PC-3 (cell line): Measurements from ENCODE around the gene TTBK1. TPM values are rescaled to one million over a fixed set of nuclear protein-coding genes. Genes with fewer than 3 reads are reported as not detected.

Experiments used
- ATAC-seq: fragments of 200-7000 bp; cut with Tn5 transposase; 2 replicates; pipeline ENCODE4 v1.9.1; 2020; ENCODE audit warnings: mild to moderate bottlenecking, moderate library complexity
- BruUV-seq: library from RNA; stranded (reverse); fragments of 400-500 nt; replicated peaks from 2 replicates; lab custom pipeline; 2021; lab: Mats Ljungman, UMichigan
- CTCF ChIA-PET: fragments of 300-600 bp; sonication (Branson Sonifier 250); formaldehyde crosslinking; loops from one replicate; lab custom pipeline; 2022; ENCODE audit warnings: antibody characterized with exemption; lab: Charles Lee
- POLR2A ChIA-PET: fragments of 300-600 bp; sonication (Branson Sonifier 250); formaldehyde crosslinking; loops from one replicate; lab custom pipeline; 2022; ENCODE audit warnings: antibody characterized with exemption; ENCODE audit not compliant: unreplicated experiment; lab: Charles Lee
- DNase-seq: peaks from one replicate; pipeline ENCODE4 v3.0.0-alpha.2; 2015
- H2AFZ ChIP-seq: fragments of 300-600 bp; sonication (generic); 2 replicates; pipeline ENCODE4 v1.6.0; 2016; ENCODE audit warnings: antibody characterized with exemption, low read length
- H3F3A ChIP-seq: fragments of 300-600 bp; sonication (generic); one replicate; pipeline ENCODE4 v1.6.0; 2017; ENCODE audit warnings: antibody characterized with exemption, low read length, control low read depth, mild to moderate bottlenecking; ENCODE audit not compliant: unreplicated experiment
- H3K27ac ChIP-seq: fragments of 300-600 bp; sonication (generic); 2 replicates; pipeline ENCODE4 v1.5.1; 2016; ENCODE audit warnings: mild to moderate bottlenecking, low read length
- H3K27me3 ChIP-seq: fragments of 300-600 bp; sonication (generic); 2 replicates; pipeline ENCODE4 v1.6.1; 2016; ENCODE audit warnings: low read length, mixed read lengths
- H3K36me3 ChIP-seq: fragments of 300-600 bp; sonication (generic); 2 replicates; pipeline ENCODE4 v1.6.1; 2016; ENCODE audit warnings: low read depth, mixed run types, low read length, mixed read lengths
- H3K4me1 ChIP-seq: fragments of 300-600 bp; sonication (generic); 2 replicates; pipeline ENCODE4 v1.5.1; 2016; ENCODE audit warnings: low read length; ENCODE audit not compliant: insufficient read depth
- H3K4me2 ChIP-seq: fragments of 300-600 bp; sonication (generic); 2 replicates; pipeline ENCODE4 v1.6.0; 2016; ENCODE audit warnings: low read length
- H3K4me3 ChIP-seq: fragments of 300-600 bp; sonication (generic); 2 replicates; pipeline ENCODE4 v1.5.1; 2016; ENCODE audit warnings: mild to moderate bottlenecking, low read length, mixed read lengths
- H3K79me2 ChIP-seq: fragments of 300-600 bp; sonication (generic); 2 replicates; pipeline ENCODE4 v1.6.1; 2017; ENCODE audit warnings: low read length, mixed read lengths
- H3K9ac ChIP-seq: fragments of 300-600 bp; sonication (generic); 2 replicates; pipeline ENCODE4 v1.6.0; 2016; ENCODE audit warnings: mild to moderate bottlenecking, low read length
- H3K9me2 ChIP-seq: fragments of 300-600 bp; sonication (generic); replicated peaks from 2 replicates; pipeline ENCODE4 v1.6.1; 2016; ENCODE audit warnings: mixed run types, low read length, mixed read lengths
- H3K9me3 ChIP-seq: fragments of 300-600 bp; sonication (generic); 2 replicates; pipeline ENCODE4 v1.6.1; 2016; ENCODE audit warnings: low read length, mixed read lengths
- H4K20me1 ChIP-seq: fragments of 300-600 bp; sonication (generic); 2 replicates; pipeline ENCODE4 v1.6.1; 2016; ENCODE audit warnings: low read length, mixed read lengths
- CTCF ChIP-seq: fragments of 300-600 bp; sonication (generic); conservative IDR thresholded peaks from 2 replicates; pipeline ENCODE4 v1.5.1; 2017; ENCODE audit warnings: antibody characterized with exemption, low read depth, mild to moderate bottlenecking, low read length
- EZH2 ChIP-seq: fragments of 300-600 bp; sonication (generic); IDR thresholded peaks from one replicate; pipeline ENCODE4 v1.6.1; 2017; ENCODE audit warnings: antibody characterized with exemption, mild to moderate bottlenecking, low read length; ENCODE audit not compliant: unreplicated experiment
- EZH2phosphoT487 ChIP-seq: fragments of 300-600 bp; sonication (generic); IDR thresholded peaks from 2 replicates; pipeline ENCODE4 v1.6.1; 2018; ENCODE audit warnings: mild to moderate bottlenecking, antibody characterized with exemption, low read length, borderline replicate concordance
- intact Hi-C: fragments of 100-400 bp; cut with micrococcal nuclease; formaldehyde crosslinking; loops from 2 replicates; pipeline ENCODE4 v1.9.0; 2023
- total RNA-seq: library from RNA; depleted of rRNA; stranded (reverse); fragments of >200 nt; gene quantifications from 2 replicates; pipeline ENCODE4 v1.2.3, GENCODE V29; 2014

The TTBK1 gene
- total RNA-seq, 1 experiment from 2014 or later: not detected

GRCh38 chr6:43299338-43300293 lies 56.3 kb downstream of the TTBK1 start:
- Histone ChIP-seq H3K4me3 (no peak overlapping the region), H3K27ac (no peak overlapping the region), H4K20me1 (no peaks in the 10 kb centered on the region), H2AFZ (no peak overlapping the region), H3F3A (no peaks in the 10 kb centered on the region), H3K27me3 (peaks cover 3% of the 10 kb centered on the region; the same call in 1 of the 2 replicates), H3K9me3 (no peaks in the 10 kb centered on the region), H3K4me2 (no peak overlapping the region), H3K9ac (no peak overlapping the region), H3K36me3 (no peaks in the 10 kb centered on the region), H3K79me2 (no peaks in the 10 kb centered on the region), H3K9me2 (no peaks in the 10 kb centered on the region), H3K4me1 (no peaks in the 10 kb centered on the region)
- CTCF ChIA-PET: no interaction called here
- TF ChIP-seq CTCF: no peak
- TF ChIP-seq EZH2: no peak
- TF ChIP-seq EZH2phosphoT487: no peak
- DNase-seq: no peak
- ATAC-seq: no peak
- intact Hi-C loops: no loop called here
- POLR2A ChIA-PET: no interaction called here
- BruUV-seq: no TSS peak

- H3K36me3 ChIP-seq: no peaks in the 10 kb centered on the region
- H3F3A ChIP-seq: no peaks in the 10 kb centered on the region
- no peak overlapping the region for H2AFZ ChIP-seq
- no peak overlapping the region for H3K4me2 ChIP-seq
- H4K20me1 ChIP-seq: no peaks in the 10 kb centered on the region
- no peak overlapping the region for H3K4me3 ChIP-seq
- DNase-seq (no peak), ATAC-seq (no peak)
- no peaks in the 10 kb centered on the region for H3K79me2 ChIP-seq
- intact Hi-C loops: no loop called here
- H3K4me1 ChIP-seq: no peaks in the 10 kb centered on the region
- H3K9me3 ChIP-seq: no peaks in the 10 kb centered on the region
- no peak overlapping the region for H3K27ac ChIP-seq
- no peaks in the 10 kb centered on the region for H3K9me2 ChIP-seq
- CTCF ChIA-PET: no interaction called here
- H3K27me3 ChIP-seq: peaks cover 3% of the 10 kb centered on the region; the same call in 1 of the 2 replicates
- POLR2A ChIA-PET: no interaction called here
- TF ChIP-seq CTCF (no peak), EZH2phosphoT487 (no peak), EZH2 (no peak)
- H3K9ac ChIP-seq: no peak overlapping the region
- BruUV-seq: no TSS peak
These were observed 58.0 kb downstream of the TTBK1 start for GRCh38 chr6:43301081-43301870.
